Vein endothelial cell (primary cell): ENCODE results near the gene SPINT3. TPM values are rescaled to one million over a fixed set of nuclear protein-coding genes. Genes with fewer than 3 reads are reported as not detected.

ENCODE experiments used
- small RNA-seq: library from RNA; depleted of rRNA; stranded (forward); fragments of <200 nt; gene quantifications from one replicate; pipeline ENCODE3, GENCODE V24; 2012
- total RNA-seq: library from RNA; depleted of rRNA; stranded (reverse); fragments of >200 nt; gene quantifications from 2 replicates; pipeline ENCODE4 v1.2.3, GENCODE V29; 2012

The SPINT3 gene
- total RNA-seq = not detected in 2 replicates

DNA sequence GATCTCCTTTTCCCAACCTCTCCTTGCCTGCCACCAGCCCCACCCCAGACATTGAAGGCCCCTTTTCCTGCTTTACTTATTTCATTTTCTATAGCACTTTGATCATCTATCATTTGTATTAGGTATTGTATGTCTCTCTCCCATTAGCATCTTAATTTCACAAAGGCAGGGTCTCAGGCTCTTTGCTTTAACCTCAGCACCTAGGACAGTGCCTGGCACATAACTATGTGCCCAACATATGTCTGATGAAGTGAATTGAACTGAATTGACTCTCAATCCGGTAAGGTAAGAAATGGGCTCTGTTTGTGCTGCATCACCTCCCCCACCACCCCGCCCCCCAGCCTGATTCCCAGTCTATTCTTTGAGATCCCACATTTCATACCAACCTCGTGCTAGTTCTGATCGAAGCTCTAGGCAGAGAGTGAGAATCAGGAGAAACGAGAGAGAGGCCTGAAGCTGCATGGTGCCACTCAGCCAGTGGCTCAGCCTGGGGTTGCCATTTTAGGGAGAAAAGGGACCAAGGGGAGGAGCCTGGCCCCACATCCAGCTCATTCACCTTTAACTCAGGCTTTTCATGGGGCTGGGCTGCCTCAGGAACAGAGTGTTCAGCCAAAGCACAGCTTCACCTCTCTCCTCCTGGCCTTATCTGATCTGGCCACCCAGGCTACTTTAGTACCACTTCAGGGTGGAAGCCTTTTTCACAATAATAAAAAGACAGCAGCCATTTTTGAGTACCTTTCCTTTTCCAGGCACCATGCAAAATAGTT, at the start of gene SPINT3:
TSS of gene SPINT3 (minus strand) at position 476 of the 767 bp plus-strand sequence. CDS start at position 462, 14 bp downstream.

DNA sequence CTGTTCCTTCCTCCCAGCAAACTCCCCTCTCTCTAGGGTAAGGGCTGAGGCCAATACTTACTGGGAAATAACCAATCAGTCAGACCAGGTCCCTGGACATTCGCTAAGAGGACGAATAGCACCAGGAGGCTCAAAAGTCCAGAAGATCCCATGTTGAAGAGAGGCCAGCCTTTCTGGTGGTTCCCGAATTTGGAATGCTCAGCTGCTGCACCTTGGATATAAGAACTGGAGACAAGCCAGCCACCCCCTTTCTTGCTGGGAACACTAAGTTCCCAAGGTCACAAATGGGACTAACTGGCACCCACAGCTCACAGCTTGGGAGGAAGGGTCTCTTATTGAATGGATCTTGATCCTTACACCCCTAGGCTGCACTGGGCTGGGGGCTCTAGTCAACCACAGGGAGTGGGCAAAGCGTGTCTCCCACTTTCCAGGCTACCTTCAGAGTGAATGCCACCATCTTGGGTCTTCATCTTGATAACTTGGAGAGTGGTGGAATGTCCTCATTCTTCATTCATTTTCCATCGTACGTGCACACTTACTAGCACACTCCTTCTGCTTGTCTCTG, 31.9 kb upstream of the SPINT3 start, which contains the start of gene EPPIN:
TSS of gene EPPIN (minus strand) at position 196 of the 565 bp plus-strand sequence. CDS start at position 152, 44 bp downstream.

GRCh38 chr20:45539382-45539781, 24.0 kb upstream of the SPINT3 start, which contains the start of gene WFDC6:
WFDC6 (minus strand) TSS chr20:45539482; CDS start chr20:45539407, 75 bp downstream.

GRCh38 chr20:45469336-45470261, 45.8 kb downstream of the SPINT3 start, which contains the start of gene WFDC2:
WFDC2 (plus strand) TSS chr20:45469753; CDS start chr20:45469782, 29 bp downstream.

Small RNA genes lying within 50 kb of the gene (small RNA-seq; reads per million reads assigned to genes)
- gene AL031663.1 (not detected), gene HSPD1P21 (not detected), gene RNA5SP485 (not detected)

Other genes with a start within 250 kb of the SPINT3 start
- gene RBPJL, start 208.8 kb downstream of the SPINT3 start, total RNA-seq = not detected in 2 replicates
- 0.33 TPM in 1 of 2 replicates, not detected in the other for gene MATN4, start 207.3 kb downstream of the SPINT3 start, total RNA-seq
- gene SDC4, start 167.2 kb downstream of the SPINT3 start, total RNA-seq = 36.8 and 59.1 TPM in 2 replicates
- 27.7 and 37.9 TPM in 2 replicates for gene SYS1, start 152.5 kb downstream of the SPINT3 start, total RNA-seq
- gene TP53TG5, start 137.3 kb downstream of the SPINT3 start, total RNA-seq = not detected in 2 replicates
- 4.9 and 8.2 TPM in 2 replicates for gene DBNDD2, start 107.3 kb downstream of the SPINT3 start, total RNA-seq
- 49.8 and 63.7 TPM in 2 replicates for gene PIGT, start 99.5 kb downstream of the SPINT3 start, total RNA-seq
- gene WFDC2, start 45.9 kb downstream of the SPINT3 start, total RNA-seq = not detected in 2 replicates
- not detected in 2 replicates for gene WFDC6, start 23.9 kb upstream of the SPINT3 start, total RNA-seq
- gene EPPIN, start 31.8 kb upstream of the SPINT3 start, total RNA-seq = not detected in 2 replicates
- not detected in 2 replicates for gene WFDC8, start 63.7 kb upstream of the SPINT3 start, total RNA-seq
- not detected in 2 replicates for gene WFDC10A, start 114.1 kb upstream of the SPINT3 start, total RNA-seq
- gene WFDC9, start 115.7 kb upstream of the SPINT3 start, total RNA-seq = not detected in 2 replicates
- not detected in 2 replicates for gene WFDC11, start 154.6 kb upstream of the SPINT3 start, total RNA-seq
- not detected in 2 replicates for gene WFDC13, start 186.4 kb upstream of the SPINT3 start, total RNA-seq
- not detected in 2 replicates for gene WFDC10B, start 189.4 kb upstream of the SPINT3 start, total RNA-seq
- gene SPINT4, start 206.7 kb upstream of the SPINT3 start, total RNA-seq = not detected in 2 replicates